Type B pancreatic cell (in vitro differentiated cells): ENCODE results near the gene CELSR1. TPM values are rescaled to one million over a fixed set of nuclear protein-coding genes. Genes with fewer than 3 reads are reported as not detected.
"Not testable (repeated sequence)": the region's sequence is repeated elsewhere in the genome, so short reads cannot be mapped to it uniquely, and the experiment has no call there.

Source experiments
- DNase-seq: peaks from one replicate; pipeline ENCODE4 v3.0.0; 2021; ENCODE audit warnings: mixed read lengths; ENCODE audit not compliant: unreplicated experiment; ENCODE audit errors: extremely low spot score
- H3K27ac Mint-ChIP-seq: 2 replicates; pipeline ENCODE4 v1.8.0; 2021; ENCODE audit warnings: mild to moderate bottlenecking, mixed read lengths
- H3K27me3 Mint-ChIP-seq: 2 replicates; pipeline ENCODE4 v1.8.0; 2021; ENCODE audit warnings: mixed read lengths
- H3K36me3 Mint-ChIP-seq: 2 replicates; pipeline ENCODE4 v1.8.0; 2021; ENCODE audit warnings: mixed read lengths
- H3K4me1 Mint-ChIP-seq: one replicate; pipeline ENCODE4 v1.8.0; 2021; ENCODE audit warnings: mixed read lengths; ENCODE audit not compliant: unreplicated experiment
- H3K4me3 Mint-ChIP-seq: 2 replicates; pipeline ENCODE4 v1.8.0; 2021; ENCODE audit warnings: mild to moderate bottlenecking, mixed read lengths
- H3K9me3 Mint-ChIP-seq: 2 replicates; pipeline ENCODE4 v1.8.0; 2021; ENCODE audit warnings: mixed read lengths
- CTCF ChIP-seq: fragments of 200-600 bp; sonication (generic); conservative IDR thresholded peaks from 2 replicates; pipeline ENCODE4 v1.5.0; 2021; ENCODE audit warnings: antibody characterized with exemption, mild to moderate bottlenecking
- total RNA-seq: library from RNA; stranded (reverse); gene quantifications from 2 replicates; pipeline ENCODE4 v1.2.1, GENCODE V29; 2021; ENCODE audit warnings: low replicate concordance

CELSR1 gene
- total RNA-seq, 1 donor from 2014 or later = 27.8 TPM

GRCh38 chr22:46319319-46319718 is 218.1 kb downstream of the CELSR1 start:
- no peak for TF ChIP-seq CTCF
- Mint-ChIP-seq H3K4me3 (no peak overlapping the region), H3K9me3 (no peaks in the 10 kb centered on the region), H3K36me3 (no peaks in the 10 kb centered on the region), H3K27ac (no peak overlapping the region), H3K27me3 (no peaks in the 10 kb centered on the region), H3K4me1 (no peaks in the 10 kb centered on the region)
- DNase-seq = no peak

- TF ChIP-seq CTCF = no peak
- no peak overlapping the region for H3K4me3 Mint-ChIP-seq
- H3K4me1 Mint-ChIP-seq = no peaks in the 10 kb centered on the region
- H3K27me3 Mint-ChIP-seq = no peaks in the 10 kb centered on the region
- no peaks in the 10 kb centered on the region for H3K9me3 Mint-ChIP-seq
- no peak for DNase-seq
- H3K36me3 Mint-ChIP-seq = no peaks in the 10 kb centered on the region
- H3K27ac Mint-ChIP-seq = no peak overlapping the region
These were observed 218.8 kb downstream of the CELSR1 start for GRCh38 chr22:46318576-46318975.

- Mint-ChIP-seq H3K36me3 (no peaks in the 10 kb centered on the region), H3K4me3 (no peak overlapping the region), H3K27ac (no peak overlapping the region), H3K4me1 (no peaks in the 10 kb centered on the region), H3K27me3 (no peaks in the 10 kb centered on the region), H3K9me3 (no peaks in the 10 kb centered on the region)
- TF ChIP-seq CTCF = no peak
- no peak for DNase-seq
These were observed 219.8 kb downstream of the CELSR1 start for GRCh38 chr22:46317646-46318045.

- no peaks in the 10 kb centered on the region for H3K27me3 Mint-ChIP-seq
- DNase-seq = no peak
- H3K27ac Mint-ChIP-seq = no peak overlapping the region
- H3K4me3 Mint-ChIP-seq = no peak overlapping the region
- TF ChIP-seq CTCF = no peak
- H3K4me1 Mint-ChIP-seq = no peaks in the 10 kb centered on the region
- no peaks in the 10 kb centered on the region for H3K9me3 Mint-ChIP-seq
- H3K36me3 Mint-ChIP-seq = no peaks in the 10 kb centered on the region
These were observed 221.4 kb downstream of the CELSR1 start for GRCh38 chr22:46315976-46316375.

- H3K27me3 Mint-ChIP-seq, H3K27ac Mint-ChIP-seq, H3K4me1 Mint-ChIP-seq, H3K36me3 Mint-ChIP-seq, H3K9me3 Mint-ChIP-seq, DNase-seq, H3K4me3 Mint-ChIP-seq: not testable (repeated sequence)
These were observed 224.6 kb downstream of the CELSR1 start for GRCh38 chr22:46312848-46313247.

GRCh38 chr22:46312056-46312455 is 225.4 kb downstream of the CELSR1 start:
- H3K27ac Mint-ChIP-seq = no peak overlapping the region
- H3K9me3 Mint-ChIP-seq = no peaks in the 10 kb centered on the region
- TF ChIP-seq CTCF = no peak

More at GRCh38 chr22:46312056-46312455, 225.4 kb downstream of the CELSR1 start:
- Mint-ChIP-seq H3K4me1 (no peaks in the 10 kb centered on the region), H3K4me3 (no peak overlapping the region), H3K36me3 (peaks cover 9% of the 10 kb centered on the region), H3K27me3 (peaks cover 9% of the 10 kb centered on the region)
- no peak for DNase-seq

Other genes with a start within 250 kb of the CELSR1 start
- gene GTSE1, start 240.8 kb downstream of the CELSR1 start, total RNA-seq = 12.3 and 39.6 TPM in 2 replicates
- 46.6 and 68.4 TPM in 2 replicates for gene TRMU, start 201.9 kb downstream of the CELSR1 start, total RNA-seq
- gene GRAMD4, start 82.8 kb upstream of the CELSR1 start, total RNA-seq = 56.4 and 80.9 TPM in 2 replicates
- 43.3 and 67.5 TPM in 2 replicates for gene CERK, start 200.6 kb upstream of the CELSR1 start, total RNA-seq
- gene TBC1D22A, start 225.0 kb upstream of the CELSR1 start, total RNA-seq = 16.2 and 24.6 TPM in 2 replicates